HCT116 (cell line): ENCODE data around the gene RALGPS1. TPM values are rescaled to one million over a fixed set of nuclear protein-coding genes. Genes with fewer than 3 reads are reported as not detected.

ENCODE experiments used
- ATAC-seq: fragments of 200-7000 bp; cut with Tn5 transposase; 2 replicates; pipeline ENCODE4 v1.9.1; 2020; ENCODE audit warnings: mild to moderate bottlenecking, moderate library complexity
- BruUV-seq: library from RNA; stranded (reverse); fragments of 400-500 nt; replicated peaks from 2 replicates; lab custom pipeline; 2021; lab: Mats Ljungman, UMichigan
- CTCF ChIA-PET: fragments of 300-600 bp; sonication (Branson Sonifier 250); formaldehyde crosslinking; loops from one replicate; lab custom pipeline; 2021; ENCODE audit warnings: antibody characterized with exemption; lab: Charles Lee
- POLR2A ChIA-PET: fragments of 300-600, 350-600 bp; sonication (Branson Sonifier 250); formaldehyde crosslinking; loops from one replicate; lab custom pipeline; 2021; ENCODE audit warnings: antibody characterized with exemption; lab: Charles Lee
- RAD21 ChIA-PET, 2 experiments: fragments of 300-600 bp; sonication (Branson Sonifier 250); formaldehyde crosslinking; loops; one replicate each; lab custom pipeline; 2023; ENCODE audit warnings: low total read pairs in 2 of 2; ENCODE audit not compliant: uncharacterized antibody in 2 of 2, unreplicated experiment in 2 of 2, low non-redundant PET in 1 of 2; lab: Charles Lee
- DNase-seq: peaks from one replicate; pipeline ENCODE4 v3.0.0-alpha.2; 2010; ENCODE audit warnings: low read depth, low spot score
- H2AFZ ChIP-seq: fragments of 200-600 bp; shearing (Covaris generic), sonication (generic); 2 replicates; pipeline ENCODE4 v1.6.1; 2017; ENCODE audit warnings: low read depth, mixed run types, mixed read lengths, antibody characterized with exemption, low read length; ENCODE audit not compliant: poor library complexity, severe bottlenecking
- H3K27ac ChIP-seq: 2 replicates; pipeline ENCODE4 v1.5.1; 2012; ENCODE audit warnings: low read depth, low read length
- H3K27me3 ChIP-seq: fragments of 200-600 bp; sonication (generic); 2 replicates; pipeline ENCODE4 v1.6.1; 2016; ENCODE audit warnings: mixed run types, low read length, mixed read lengths; ENCODE audit not compliant: insufficient read depth
- H3K36me3 ChIP-seq, 2 experiments: fragments of 200-500 bp in 1 of 2; fragments of 200-600 bp in 1 of 2; sonication (Bioruptor generic) in 1 of 2; sonication (generic) in 1 of 2; 2 replicates each; pipeline versions ENCODE4 v1.5.1 to v1.6.1; 2014 to 2016; ENCODE audit warnings: low read length in 2 of 2, inconsistent platforms in 1 of 2, mixed read lengths in 1 of 2, mixed run types in 1 of 2; ENCODE audit not compliant: insufficient read depth in 2 of 2, control insufficient read depth in 1 of 2
- H3K4me1 ChIP-seq, 2 experiments: fragments of 200-600 bp in 1 of 2; sonication (generic) in 1 of 2; 2 replicates each; pipeline versions ENCODE4 v1.5.1 to v1.6.1; 2012 to 2017; ENCODE audit warnings: low read length in 2 of 2, inconsistent platforms in 1 of 2, mild to moderate bottlenecking in 1 of 2, mixed read lengths in 1 of 2, mixed run types in 1 of 2, moderate library complexity in 1 of 2; ENCODE audit not compliant: insufficient read depth in 2 of 2, control insufficient read depth in 1 of 2
- H3K4me2 ChIP-seq: fragments of 200-600 bp; sonication (generic); 2 replicates; pipeline ENCODE4 v1.6.1; 2017; ENCODE audit warnings: mixed run types, low read length, mixed read lengths
- H3K4me3 ChIP-seq, 2 experiments: fragments of 200-600 bp in 1 of 2; sonication (generic) in 1 of 2; replicated peaks in 1 of 2; 2 replicates each; pipeline ENCODE4 v1.5.1; 2011 to 2016; ENCODE audit warnings: low read length in 2 of 2, control low read depth in 1 of 2, low read depth in 1 of 2, mild to moderate bottlenecking in 1 of 2, mixed read lengths in 1 of 2, mixed run types in 1 of 2
- H3K79me2 ChIP-seq: fragments of 200-600 bp; sonication (generic); 2 replicates; pipeline ENCODE4 v1.6.1; 2017; ENCODE audit warnings: mild to moderate bottlenecking, mixed run types, low read length, moderate library complexity, mixed read lengths; ENCODE audit not compliant: insufficient read depth
- H3K9ac ChIP-seq: fragments of 200-600 bp; sonication (generic); 2 replicates; pipeline ENCODE4 v1.6.1; 2016; ENCODE audit warnings: low read length, mixed read lengths
- H3K9me2 ChIP-seq: fragments of 200-600 bp; sonication (generic), shearing (Covaris generic); 2 replicates; pipeline ENCODE4 v1.6.1; 2017; ENCODE audit warnings: mixed run types, mild to moderate bottlenecking, moderate library complexity; ENCODE audit not compliant: insufficient read depth
- H3K9me3 ChIP-seq, 2 experiments: fragments of 200-500 bp in 1 of 2; fragments of 200-600 bp in 1 of 2; sonication (Bioruptor generic) in 1 of 2; sonication (generic) in 1 of 2; 2 replicates each; pipeline ENCODE4 v1.6.1; 2014 to 2017; ENCODE audit warnings: low read length in 2 of 2, mixed read lengths in 2 of 2, inconsistent platforms in 1 of 2, low read depth in 1 of 2, mild to moderate bottlenecking in 1 of 2, mixed run types in 1 of 2, moderate library complexity in 1 of 2; ENCODE audit not compliant: control insufficient read depth in 1 of 2, insufficient read depth in 1 of 2
- H4K20me1 ChIP-seq: fragments of 200-600 bp; sonication (generic), shearing (Covaris generic); 2 replicates; pipeline ENCODE4 v1.6.1; 2017; ENCODE audit warnings: mixed run types, mild to moderate bottlenecking, moderate library complexity; ENCODE audit not compliant: insufficient read depth
- CBX3 ChIP-seq: IDR thresholded peaks from 2 replicates; pipeline ENCODE4 v1.6.1; 2012; ENCODE audit warnings: low read depth
- CEBPB ChIP-seq: IDR thresholded peaks from 2 replicates; pipeline ENCODE4 v1.6.1; 2012; ENCODE audit warnings: low read depth
- ELF1 ChIP-seq: IDR thresholded peaks from 2 replicates; pipeline ENCODE4 v1.6.1; 2012; ENCODE audit warnings: low read depth, borderline replicate concordance
- EZH2 ChIP-seq: fragments of 200-600 bp; sonication (generic); IDR thresholded peaks from 2 replicates; pipeline ENCODE4 v1.6.1; 2017; ENCODE audit warnings: antibody characterized with exemption, mixed run types
- FOSL1 ChIP-seq: IDR thresholded peaks from 2 replicates; pipeline ENCODE4 v1.6.1; 2012; ENCODE audit warnings: low read depth
- POLR2AphosphoS5 ChIP-seq: IDR thresholded peaks from 2 replicates; pipeline ENCODE4 v1.6.1; 2011; ENCODE audit warnings: mild to moderate bottlenecking, low read depth, low read length, moderate library complexity
- RAD21 ChIP-seq: IDR thresholded peaks from 2 replicates; pipeline ENCODE4 v1.6.1; 2012; ENCODE audit warnings: low read depth, mild to moderate bottlenecking
- SRF ChIP-seq: IDR thresholded peaks from 2 replicates; pipeline ENCODE4 v1.6.1; 2012; ENCODE audit warnings: low read depth
- YY1 ChIP-seq: IDR thresholded peaks from 2 replicates; pipeline ENCODE4 v1.6.1; 2011; ENCODE audit warnings: low read length, low read depth, moderate library complexity, mild to moderate bottlenecking; ENCODE audit not compliant: insufficient replicate concordance; ENCODE audit errors: extremely low read depth
- ZFX ChIP-seq: fragments of 450-650 bp; IDR thresholded peaks from 2 replicates; pipeline ENCODE4 v1.6.1; 2017
- ZNF274 ChIP-seq: fragments of 200-500 bp; sonication (Bioruptor generic); IDR thresholded peaks from 2 replicates; pipeline ENCODE4 v1.6.1; 2014; ENCODE audit warnings: mild to moderate bottlenecking, low read depth, low read length, inconsistent platforms
- intact Hi-C: fragments of 100-400 bp; cut with micrococcal nuclease; formaldehyde crosslinking; loops from 2 replicates; pipeline ENCODE4 v1.10.0; 2022
- total RNA-seq: library from RNA; stranded (reverse); gene quantifications from one replicate; pipeline ENCODE4 v1.2.1, GENCODE V29; 2021; ENCODE audit not compliant: unreplicated experiment
- TF ChIP-seq, protein P1 (sequence below): IDR thresholded peaks from 2 replicates; pipeline ENCODE4 v1.6.1; 2012

RALGPS1 gene
- total RNA-seq, 1 experiment from 2014 or later, result 7.6 TPM

DNA sequence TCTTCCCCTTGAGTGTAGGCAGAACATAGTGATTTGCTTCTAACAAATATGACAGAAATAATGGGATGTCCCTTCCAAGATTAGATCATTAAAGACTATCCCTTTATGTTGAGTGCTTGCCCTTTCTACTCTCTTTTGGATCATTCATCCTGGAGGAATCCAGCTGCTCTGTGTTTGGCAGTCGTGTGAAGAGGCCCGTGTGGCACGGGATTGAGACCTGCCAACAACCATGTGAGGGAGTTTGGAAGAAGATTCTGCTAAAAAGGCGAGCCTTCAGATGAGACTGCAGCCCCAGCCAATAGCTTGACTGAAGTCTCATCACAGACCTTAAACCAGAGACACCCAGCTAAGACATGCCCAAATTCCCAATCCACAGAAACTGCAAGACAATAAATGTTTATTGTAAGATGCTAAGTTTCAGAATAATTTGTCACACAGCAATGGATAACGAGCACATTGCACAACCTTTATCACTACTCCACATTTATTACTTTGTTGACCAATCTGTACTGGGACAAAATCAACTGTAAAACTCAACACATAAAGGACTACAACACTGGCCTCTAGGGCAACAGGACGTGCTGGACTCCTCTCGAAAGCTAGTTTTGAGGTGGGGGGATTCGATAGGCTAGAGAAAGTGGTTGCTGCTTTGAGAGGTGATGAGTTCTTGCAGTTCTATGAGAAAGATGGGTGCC is 165.0 kb downstream of the RALGPS1 start:
- ChIA-PET CTCF (no interaction called here), RAD21 (no interaction called here), POLR2A (no interaction called here)
- TF ChIP-seq CEBPB, result no peak
- no peak for TF ChIP-seq SRF
- no peak for TF ChIP-seq CBX3
- TF ChIP-seq EZH2, result no peak
- no peak for TF ChIP-seq ELF1
- no peak for TF ChIP-seq ZNF274
- no peak for TF ChIP-seq YY1
- no peak for TF ChIP-seq ZFX
- no peak for TF ChIP-seq POLR2AphosphoS5
- TF ChIP-seq, protein P1, sequence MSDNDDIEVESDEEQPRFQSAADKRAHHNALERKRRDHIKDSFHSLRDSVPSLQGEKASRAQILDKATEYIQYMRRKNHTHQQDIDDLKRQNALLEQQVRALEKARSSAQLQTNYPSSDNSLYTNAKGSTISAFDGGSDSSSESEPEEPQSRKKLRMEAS, result no peak
- TF ChIP-seq FOSL1, result no peak
- TF ChIP-seq RAD21, result no peak
- H3K9me3 ChIP-seq, result no peaks in the 10 kb centered on the region
- ATAC-seq (no peak), DNase-seq (no peak)
- H3K79me2 ChIP-seq, result no peaks in the 10 kb centered on the region
- H3K9me2 ChIP-seq, result no peaks in the 10 kb centered on the region
- H3K4me1 ChIP-seq, result peaks cover 4 to 18% of the 10 kb centered on the region in 2 experiments; a peak in 3 of 4 replicates
- no TSS peak for BruUV-seq
- H3K9ac ChIP-seq, result no peak overlapping the region
- H3K27me3 ChIP-seq, result no peaks in the 10 kb centered on the region
- no peaks in the 10 kb centered on the region for H4K20me1 ChIP-seq
- no peak overlapping the region for H3K4me3 ChIP-seq
- intact Hi-C loops, result no loop called here
- no peak overlapping the region for H2AFZ ChIP-seq
- no peak overlapping the region for H3K4me2 ChIP-seq
- H3K36me3 ChIP-seq, result no peaks in the 10 kb centered on the region
- no peak overlapping the region for H3K27ac ChIP-seq
